HFFc6 (cell line): ENCODE data around the gene ANGEL2. TPM values are rescaled to one million over a fixed set of nuclear protein-coding genes. Genes with fewer than 3 reads are reported as not detected.

Experiments
- DNase-seq: peaks from one replicate; pipeline ENCODE4 v3.0.0-alpha.2; 2018
- H3K27ac Mint-ChIP-seq: 2 replicates; pipeline ENCODE4 v1.8.0; 2020; ENCODE audit warnings: mild to moderate bottlenecking, mixed read lengths
- H3K27me3 Mint-ChIP-seq: 2 replicates; pipeline ENCODE4 v1.8.0; 2021; ENCODE audit warnings: mild to moderate bottlenecking, moderate library complexity, mixed read lengths; ENCODE audit not compliant: insufficient read depth
- H3K36me3 Mint-ChIP-seq: 2 replicates; pipeline ENCODE4 v1.8.0; 2021; ENCODE audit warnings: low read depth, mixed read lengths
- H3K4me1 Mint-ChIP-seq: 2 replicates; pipeline ENCODE4 v1.8.0; 2020; ENCODE audit warnings: low read depth, mixed read lengths
- H3K4me3 Mint-ChIP-seq: 2 replicates; pipeline ENCODE4 v1.8.0; 2020; ENCODE audit warnings: mild to moderate bottlenecking, moderate library complexity, mixed read lengths
- H3K9me3 Mint-ChIP-seq: 2 replicates; pipeline ENCODE4 v1.8.0; 2020; ENCODE audit warnings: mild to moderate bottlenecking, mixed read lengths
- total RNA-seq, 6 experiments: library from RNA; stranded (reverse); fragmentation: NEBNext Ultra II Directional; extraction: Animal tissue kit (Norgen Biotek cat#: 25700); gene quantifications; 2 replicates in 1 of 6; 3 replicates in 5 of 6; pipeline ENCODE4 v1.2.3, GENCODE V29; 2021
- TF ChIP-seq, protein P1 (sequence below): fragments of 200-600 bp; sonication (generic); IDR thresholded peaks from 2 replicates; pipeline ENCODE4 v1.5.0; 2021; ENCODE audit warnings: antibody characterized with exemption, mild to moderate bottlenecking

The ANGEL2 gene
- total RNA-seq, 6 experiments from 2014 or later, result 21.0 to 27.2 (median 24.4) TPM

DNA sequence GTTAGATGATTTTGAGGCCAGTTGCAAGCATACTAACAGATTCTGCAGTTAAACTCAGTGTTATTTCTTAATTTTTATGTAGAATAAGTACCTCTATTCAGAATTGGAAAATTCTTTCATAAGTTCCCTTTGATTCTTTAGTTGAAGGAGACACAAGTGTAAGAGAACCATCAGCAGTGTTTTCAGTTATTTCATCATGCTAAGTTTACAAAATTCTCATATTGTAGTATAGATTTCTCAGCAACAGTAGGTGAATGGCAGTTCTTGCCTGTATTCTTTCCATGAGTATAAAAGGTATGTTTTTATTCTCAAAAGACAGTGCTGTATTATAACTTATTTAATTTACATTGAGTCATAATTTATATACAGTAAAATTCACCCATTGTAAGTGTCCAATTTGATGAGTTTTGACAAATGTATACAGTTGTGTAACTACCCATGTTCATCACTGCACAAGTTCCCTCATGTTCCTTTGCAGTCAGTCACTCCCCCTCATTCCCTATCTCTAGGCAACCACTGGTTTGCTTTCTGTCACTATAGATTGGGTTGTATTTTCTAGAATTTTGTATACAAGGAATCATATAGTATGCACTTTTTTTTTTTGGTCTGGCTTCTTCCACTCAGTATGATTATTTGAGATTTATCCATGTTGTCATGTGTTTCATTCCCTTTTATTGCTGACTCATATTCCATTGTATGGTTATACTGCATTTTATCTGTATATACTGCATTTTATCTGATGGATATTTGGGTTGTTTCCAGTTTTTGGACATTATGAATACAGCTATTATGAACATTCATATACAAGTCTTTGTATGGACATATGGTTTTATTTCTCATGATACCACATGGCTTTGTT, 39.3 kb upstream of the ANGEL2 start:
- TF ChIP-seq, protein P1, sequence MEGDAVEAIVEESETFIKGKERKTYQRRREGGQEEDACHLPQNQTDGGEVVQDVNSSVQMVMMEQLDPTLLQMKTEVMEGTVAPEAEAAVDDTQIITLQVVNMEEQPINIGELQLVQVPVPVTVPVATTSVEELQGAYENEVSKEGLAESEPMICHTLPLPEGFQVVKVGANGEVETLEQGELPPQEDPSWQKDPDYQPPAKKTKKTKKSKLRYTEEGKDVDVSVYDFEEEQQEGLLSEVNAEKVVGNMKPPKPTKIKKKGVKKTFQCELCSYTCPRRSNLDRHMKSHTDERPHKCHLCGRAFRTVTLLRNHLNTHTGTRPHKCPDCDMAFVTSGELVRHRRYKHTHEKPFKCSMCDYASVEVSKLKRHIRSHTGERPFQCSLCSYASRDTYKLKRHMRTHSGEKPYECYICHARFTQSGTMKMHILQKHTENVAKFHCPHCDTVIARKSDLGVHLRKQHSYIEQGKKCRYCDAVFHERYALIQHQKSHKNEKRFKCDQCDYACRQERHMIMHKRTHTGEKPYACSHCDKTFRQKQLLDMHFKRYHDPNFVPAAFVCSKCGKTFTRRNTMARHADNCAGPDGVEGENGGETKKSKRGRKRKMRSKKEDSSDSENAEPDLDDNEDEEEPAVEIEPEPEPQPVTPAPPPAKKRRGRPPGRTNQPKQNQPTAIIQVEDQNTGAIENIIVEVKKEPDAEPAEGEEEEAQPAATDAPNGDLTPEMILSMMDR, result no peak
- H3K9me3 Mint-ChIP-seq, result no peaks in the 10 kb centered on the region; the same call in 1 of the 2 replicates
- H3K36me3 Mint-ChIP-seq, result peaks cover 15% of the 10 kb centered on the region
- no peak for DNase-seq
- no peak overlapping the region for H3K4me3 Mint-ChIP-seq
- H3K27ac Mint-ChIP-seq, result peak overlapping the region; percentile 33; the same call in 1 of the 2 replicates
- H3K4me1 Mint-ChIP-seq, result peaks cover 42% of the 10 kb centered on the region
- H3K27me3 Mint-ChIP-seq, result no peaks in the 10 kb centered on the region

DNA sequence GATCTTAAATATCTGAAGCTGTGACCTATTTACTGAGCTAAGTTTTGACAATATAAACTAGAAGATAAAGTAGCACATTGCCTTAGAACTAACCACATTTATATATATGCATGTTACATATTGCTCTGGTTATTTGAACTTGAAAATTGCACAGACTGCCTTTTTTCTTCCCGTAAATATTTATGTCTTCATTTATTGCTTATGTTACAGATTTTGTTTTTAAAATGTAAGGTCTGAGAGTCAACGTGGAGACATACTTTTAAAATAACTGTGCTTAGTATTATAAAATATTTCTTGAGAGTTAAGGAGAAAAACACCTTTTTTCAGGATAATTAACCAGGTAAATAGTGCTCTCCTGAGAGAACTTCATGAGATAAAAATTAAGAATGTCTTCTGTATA, 38.5 kb upstream of the ANGEL2 start:
- Mint-ChIP-seq H3K27me3 (no peaks in the 10 kb centered on the region), H3K4me1 (peaks cover 45% of the 10 kb centered on the region), H3K27ac (no peak overlapping the region), H3K9me3 (no peaks in the 10 kb centered on the region; the same call in 1 of the 2 replicates), H3K36me3 (peaks cover 13% of the 10 kb centered on the region), H3K4me3 (no peak overlapping the region)
- DNase-seq, result no peak
- TF ChIP-seq, protein P1, result no peak

DNA sequence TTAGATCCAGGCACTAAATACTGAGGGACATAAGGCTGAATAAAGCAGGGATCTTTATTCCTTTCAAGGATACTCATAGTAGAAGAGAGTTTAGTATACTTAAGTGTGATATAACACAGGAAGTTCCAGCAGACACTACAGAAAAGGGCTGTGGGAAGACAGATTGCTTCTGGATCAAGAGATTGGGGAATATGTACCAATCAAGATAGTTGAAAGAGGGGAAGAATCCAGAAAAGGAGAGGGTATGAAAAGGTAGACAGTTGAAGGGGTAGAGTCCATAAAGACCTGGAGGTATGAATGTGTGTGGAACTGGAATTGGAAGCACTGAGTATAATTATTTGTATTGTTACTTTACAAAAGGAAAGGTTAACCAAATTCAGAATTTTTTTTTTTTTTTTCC, 37.8 kb upstream of the ANGEL2 start:
- peak overlapping the region; percentile 14; the same call in 1 of the 2 replicates for H3K27ac Mint-ChIP-seq
- no peak overlapping the region for H3K4me3 Mint-ChIP-seq
- peaks cover 10% of the 10 kb centered on the region for H3K36me3 Mint-ChIP-seq
- H3K27me3 Mint-ChIP-seq, result no peaks in the 10 kb centered on the region
- no peaks in the 10 kb centered on the region; the same call in 1 of the 2 replicates for H3K9me3 Mint-ChIP-seq
- TF ChIP-seq, protein P1, result no peak
- H3K4me1 Mint-ChIP-seq, result peaks cover 52% of the 10 kb centered on the region
- DNase-seq, result no peak

DNA sequence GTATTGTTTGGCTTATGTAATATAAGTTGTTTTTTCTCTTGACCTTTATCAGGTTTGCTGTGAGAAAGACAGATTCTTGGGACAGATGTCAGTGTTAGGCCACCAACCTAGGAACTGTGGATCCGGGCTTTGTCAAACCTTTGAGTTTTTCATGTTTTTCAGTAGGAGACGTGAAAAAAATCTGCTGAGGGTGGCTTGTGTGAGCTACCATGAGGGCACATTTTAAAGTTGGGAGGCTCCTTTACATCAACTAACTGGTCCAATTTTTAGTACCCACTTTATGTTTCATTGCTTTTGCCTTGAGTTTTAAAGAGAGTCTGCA, 36.2 kb upstream of the ANGEL2 start:
- no peak for DNase-seq
- no peaks in the 10 kb centered on the region; the same call in 1 of the 2 replicates for H3K27me3 Mint-ChIP-seq
- H3K27ac Mint-ChIP-seq, result peak overlapping the region; percentile 85
- no peaks in the 10 kb centered on the region; the same call in 1 of the 2 replicates for H3K9me3 Mint-ChIP-seq
- peaks cover 10% of the 10 kb centered on the region for H3K36me3 Mint-ChIP-seq
- TF ChIP-seq, protein P1, result no peak
- peaks cover 57% of the 10 kb centered on the region for H3K4me1 Mint-ChIP-seq
- H3K4me3 Mint-ChIP-seq, result peak overlapping the region; percentile 96

DNA sequence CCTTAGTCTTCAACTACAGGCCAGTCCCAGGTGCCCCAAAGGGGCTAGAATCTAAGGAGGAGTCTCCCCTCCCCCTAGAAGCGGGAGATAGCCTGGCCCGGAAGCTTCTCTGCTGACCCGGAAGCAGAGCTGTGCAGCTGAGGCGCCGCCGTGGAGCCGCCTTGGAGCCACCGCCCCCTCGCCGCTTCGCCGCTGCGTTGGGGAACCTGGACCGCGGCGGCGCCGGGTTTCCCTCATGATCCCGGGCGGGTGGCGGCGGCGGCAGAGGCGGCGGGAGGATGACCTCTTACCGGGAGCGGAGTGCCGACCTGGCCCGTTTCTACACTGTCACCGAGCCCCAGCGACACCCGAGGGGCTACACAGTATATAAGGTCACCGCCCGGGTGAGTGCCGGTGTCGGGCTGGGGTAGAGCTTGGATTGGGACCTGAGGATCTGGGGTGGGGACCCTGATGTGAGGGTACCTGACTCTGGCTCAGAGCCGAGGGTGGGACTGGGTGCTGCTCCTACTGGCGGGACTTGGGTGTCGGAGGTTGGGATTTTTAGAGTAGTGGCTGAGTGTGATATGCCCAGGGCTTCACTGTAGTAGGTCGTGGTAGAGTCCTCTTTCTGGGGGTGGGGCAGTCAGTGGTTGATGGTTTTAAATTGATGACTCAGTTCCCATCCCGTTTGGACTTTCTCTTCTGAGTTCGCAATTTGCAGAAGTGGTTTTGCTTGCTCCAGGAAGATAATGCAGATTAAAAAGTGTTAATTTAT, 35.6 kb upstream of the ANGEL2 start, which contains the start of gene RPS6KC1:
RPS6KC1 (plus strand) TSS at position 115 of the 754 bp plus-strand sequence; CDS start at position 279, 164 bp downstream.
- H3K4me1 Mint-ChIP-seq, result peaks cover 57% of the 10 kb centered on the region
- peak within 1 kb of the TSS; percentile 96 for H3K4me3 Mint-ChIP-seq
- DNase-seq, result peak; percentile 73
- peak within 1 kb of the TSS; percentile 85 for H3K27ac Mint-ChIP-seq
- no peaks in the 10 kb centered on the region; the same call in 1 of the 2 replicates for H3K9me3 Mint-ChIP-seq
- H3K36me3 Mint-ChIP-seq, result peaks cover 10% of the 10 kb centered on the region
- no peaks in the 10 kb centered on the region; the same call in 1 of the 2 replicates for H3K27me3 Mint-ChIP-seq
- TF ChIP-seq, protein P1, result peak; percentile 41
